GM21515 (cell line): Measurements from ENCODE around the gene GPAM.
A peak's percentile ranks its signal among the peaks of the same experiment; 100 is the strongest.
"Not testable (repeated sequence)": the region's sequence is repeated elsewhere in the genome, so short reads cannot be mapped to it uniquely, and the experiment has no call there.

Experiments used
- ATAC-seq: cut with Tn5 transposase; IDR thresholded peaks from one replicate; pipeline ENCODE4 v1.9.1; 2021; ENCODE audit not compliant: unreplicated experiment

The GPAM gene

DNA sequence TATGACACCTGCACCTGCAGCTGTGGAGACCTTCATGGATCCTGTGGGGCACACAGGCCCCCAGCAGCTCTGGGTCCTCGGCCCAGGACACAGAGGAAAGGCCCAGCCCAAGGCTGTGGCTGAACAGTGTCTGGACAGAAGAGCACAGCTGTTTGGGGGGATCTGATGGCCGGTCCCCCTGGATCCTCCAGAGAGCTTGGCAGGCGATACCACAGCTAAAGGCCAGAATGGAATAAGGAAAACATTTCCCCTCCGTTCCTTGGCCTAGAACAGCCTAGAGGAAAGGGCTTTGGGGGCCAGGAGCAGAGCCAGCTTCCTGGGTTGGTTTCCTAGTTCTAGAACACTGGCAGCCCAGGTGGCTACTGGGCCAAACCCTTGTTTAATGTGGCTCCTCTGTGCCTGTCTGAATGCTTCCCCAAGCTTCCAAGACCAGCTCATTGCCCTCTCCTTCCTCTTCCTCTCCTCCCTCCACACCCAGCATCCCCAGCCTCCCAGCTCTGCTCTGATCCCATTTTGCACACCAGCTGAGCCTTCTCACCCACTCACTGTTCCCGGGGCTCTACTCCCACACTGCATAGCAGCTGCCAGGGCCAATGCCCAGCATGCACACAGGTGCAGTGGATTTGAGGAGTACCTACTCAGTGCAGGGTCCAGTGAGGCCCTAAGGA, 46.9 kb downstream of the GPAM start:
- ATAC-seq: no peak

DNA sequence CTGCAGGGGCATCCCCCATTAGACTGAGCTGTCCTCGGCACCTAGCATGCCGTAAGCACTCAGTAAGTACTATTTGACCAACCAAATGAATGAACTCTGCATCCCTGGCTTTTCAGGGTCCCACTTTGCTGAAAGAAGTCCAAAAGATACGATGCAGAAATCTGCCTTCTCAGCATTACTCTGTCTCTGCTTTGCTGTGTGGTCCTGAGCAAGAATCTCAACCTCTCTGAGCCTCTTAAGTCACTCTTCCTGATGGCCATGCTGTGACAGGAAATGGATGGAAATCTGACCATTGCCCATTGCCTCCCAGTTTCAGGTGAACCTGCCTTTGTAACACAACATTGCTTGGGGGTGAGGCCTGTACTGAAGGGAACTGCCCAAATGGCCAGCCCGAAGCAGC, 48.0 kb downstream of the GPAM start:
- ATAC-seq: no peak

DNA sequence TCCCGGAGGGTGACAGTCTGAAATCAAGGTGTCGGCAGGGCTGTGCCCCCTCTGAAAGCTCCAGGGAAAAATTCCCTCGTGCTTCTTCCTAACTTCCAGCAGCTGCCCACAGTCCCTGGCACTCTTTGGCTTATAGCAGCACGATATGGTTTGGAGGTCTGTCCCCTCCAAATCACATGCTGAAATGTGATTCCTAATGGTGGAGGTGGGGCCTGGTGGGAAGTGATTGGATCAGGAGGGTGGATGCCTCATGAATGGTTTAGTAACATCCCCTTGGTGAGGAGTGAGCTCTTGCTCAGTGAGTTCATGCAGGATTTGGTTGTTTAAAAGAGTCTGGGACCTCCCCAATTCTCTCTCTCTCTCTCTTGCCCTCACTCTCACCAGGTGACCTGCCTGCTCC, 51.1 kb downstream of the GPAM start:
- no peak for ATAC-seq

DNA sequence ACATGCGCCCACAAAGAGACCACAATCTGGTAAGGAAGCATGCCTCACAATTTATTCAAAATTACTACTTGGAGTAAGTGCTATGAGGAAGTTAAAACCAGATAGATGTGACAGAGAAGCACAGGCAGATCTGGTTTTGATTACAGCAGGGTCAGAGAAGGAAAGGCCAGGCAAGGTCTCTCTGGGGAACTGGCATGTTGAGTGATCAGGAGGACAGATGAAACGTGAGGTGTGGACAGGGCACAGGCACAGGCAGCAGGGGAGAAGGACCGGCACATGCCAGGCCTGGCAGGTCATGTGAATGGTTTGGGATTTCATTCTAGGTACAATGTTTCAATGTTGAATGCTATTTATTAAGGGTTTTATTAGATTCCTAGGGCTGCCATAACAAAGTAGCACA, 51.6 kb downstream of the GPAM start:
- ATAC-seq: no peak

DNA sequence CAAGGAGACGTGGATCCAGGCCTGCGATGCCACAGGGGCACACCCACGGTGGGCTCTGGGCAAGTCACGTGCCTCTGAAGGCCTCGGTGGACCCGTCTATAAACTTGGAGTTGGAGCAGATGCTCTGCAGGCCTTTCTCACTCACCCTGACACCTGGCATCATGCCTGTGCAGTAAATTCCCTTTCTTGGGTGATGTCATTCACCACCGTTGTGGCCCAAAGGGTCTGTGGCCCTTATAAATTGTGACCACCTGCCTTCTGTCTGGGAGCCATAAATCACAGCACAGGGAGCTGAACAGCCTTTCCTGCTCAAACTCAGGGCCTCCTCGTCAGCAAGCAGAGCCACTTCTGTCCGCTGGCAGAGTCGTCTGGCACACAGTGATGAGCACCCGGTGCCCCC, 52.2 kb downstream of the GPAM start:
- no peak for ATAC-seq

DNA sequence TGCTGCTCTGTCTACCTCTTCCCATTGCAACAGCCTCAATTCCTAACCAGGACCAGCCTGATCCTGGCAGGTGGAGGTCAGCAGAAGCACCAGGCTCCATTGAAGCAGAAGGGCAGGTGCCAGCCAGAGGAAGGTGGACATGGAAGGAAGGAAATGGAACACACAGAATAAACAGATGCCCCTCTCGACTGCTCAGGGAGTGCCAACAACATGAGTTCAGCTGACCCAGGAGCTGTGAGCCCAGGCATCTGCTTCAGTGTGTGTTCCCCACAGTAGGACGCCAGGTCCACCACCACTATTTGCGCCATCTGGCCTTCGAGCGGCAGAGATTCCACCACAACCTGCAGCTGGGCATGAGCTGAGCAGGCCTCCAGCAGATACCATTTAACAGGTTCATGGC, 56.7 kb downstream of the GPAM start:
- no peak for ATAC-seq

DNA sequence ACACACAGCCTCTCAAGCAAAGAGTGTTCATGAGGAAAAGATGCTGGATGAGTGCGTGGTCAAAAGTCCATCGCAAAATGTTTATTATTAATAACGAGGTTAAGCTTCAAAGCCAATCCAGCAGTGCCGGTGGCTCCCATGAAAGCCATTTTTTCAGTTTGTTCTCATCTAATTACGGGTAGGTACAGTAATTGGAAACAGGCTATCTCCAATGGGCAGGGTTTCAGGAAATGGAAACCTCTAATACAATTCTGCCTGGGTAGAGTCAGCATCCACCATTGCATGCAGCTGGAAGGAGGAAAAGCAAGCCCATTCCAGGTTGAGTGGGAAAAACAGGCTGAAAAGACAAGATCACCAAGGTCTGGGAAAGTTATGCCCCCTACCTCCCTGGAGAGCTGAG, 57.4 kb downstream of the GPAM start:
- ATAC-seq: no peak

DNA sequence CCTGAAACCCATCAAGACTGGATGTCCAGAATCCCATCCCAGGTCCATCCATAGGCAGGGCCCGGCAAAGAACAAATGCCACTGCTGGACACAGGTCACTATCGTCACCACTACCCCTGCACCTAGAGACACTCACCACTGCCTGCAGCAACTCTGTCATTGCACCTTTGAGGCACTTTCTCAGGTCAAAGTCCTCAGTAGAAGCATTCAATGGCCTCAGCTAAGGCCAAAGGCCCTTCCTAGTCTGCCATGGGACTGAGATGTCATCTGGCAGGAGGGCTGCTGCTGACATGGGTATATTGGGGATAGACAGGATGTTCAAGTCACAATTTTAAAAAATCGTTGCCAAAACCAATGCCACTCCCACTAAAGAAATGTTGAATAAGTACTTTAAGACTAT, 58.7 kb downstream of the GPAM start:
- ATAC-seq: no peak

DNA sequence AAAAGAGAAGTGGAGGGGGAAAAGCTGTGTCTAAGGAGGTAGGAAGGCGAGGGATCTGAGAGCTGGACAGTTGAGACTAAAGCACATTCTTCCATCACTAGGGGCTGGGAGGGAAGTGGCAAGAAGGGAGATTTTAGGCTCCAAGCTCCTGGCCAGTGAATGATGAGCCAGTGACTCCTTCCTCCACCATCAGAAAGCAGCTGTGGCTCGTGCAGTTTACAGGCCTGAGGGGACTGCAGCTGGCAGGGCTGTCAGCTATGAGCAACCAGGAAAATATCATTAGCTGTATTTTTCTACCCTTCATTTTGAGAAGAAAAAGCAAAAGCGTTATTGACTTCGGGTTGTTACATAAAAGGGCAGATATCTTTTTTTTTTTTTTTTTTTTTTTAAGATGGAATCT, 60.7 kb downstream of the GPAM start:
- ATAC-seq: no peak

DNA sequence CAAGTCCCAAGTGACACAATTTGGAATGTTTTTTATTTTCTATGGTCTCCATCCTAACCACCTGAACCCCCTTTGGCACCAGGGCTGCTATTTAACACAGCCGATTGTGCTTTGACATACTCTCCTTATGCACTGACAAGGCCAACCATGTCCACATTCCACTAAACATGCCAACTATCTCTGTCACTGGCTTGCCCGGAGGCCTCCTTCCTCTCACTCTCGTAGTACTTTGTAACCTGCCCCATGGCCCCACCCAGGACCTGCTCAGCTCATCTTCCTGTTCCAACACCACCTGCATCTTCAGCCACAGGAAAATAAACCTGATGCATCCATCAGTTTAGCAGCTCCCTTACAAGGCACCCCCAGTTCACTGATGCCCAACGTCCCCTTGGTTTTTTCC, 63.1 kb downstream of the GPAM start:
- no peak for ATAC-seq

DNA sequence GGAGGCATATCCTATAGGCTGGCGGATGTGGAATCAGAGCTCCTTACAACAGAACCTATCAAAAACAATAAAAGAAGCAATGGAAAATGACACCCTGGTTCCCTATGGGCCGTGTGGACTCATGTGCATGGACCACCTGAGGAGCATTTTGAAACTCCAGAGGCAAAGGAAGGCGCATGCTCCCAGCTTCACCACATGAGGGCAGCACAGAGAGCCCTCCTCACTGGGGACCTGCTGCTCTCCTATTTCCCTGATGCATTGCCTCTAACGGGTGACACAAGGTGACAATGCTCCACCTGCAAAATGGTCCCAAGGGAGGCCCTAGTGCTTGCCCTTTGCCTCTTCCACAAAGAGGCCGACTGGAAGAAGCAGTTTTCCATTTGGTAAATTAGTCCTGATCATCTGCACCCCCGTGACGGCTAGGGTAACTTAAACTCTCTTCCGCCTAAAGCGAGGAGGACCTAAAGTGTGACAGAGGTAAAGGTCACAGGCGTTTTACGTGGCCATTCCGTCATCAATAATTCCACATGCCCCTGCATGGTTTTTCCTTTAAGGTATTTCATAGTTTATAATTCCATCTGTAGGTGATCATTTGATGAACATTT, 67.7 kb downstream of the GPAM start:
- peak; percentile 89 for ATAC-seq

DNA sequence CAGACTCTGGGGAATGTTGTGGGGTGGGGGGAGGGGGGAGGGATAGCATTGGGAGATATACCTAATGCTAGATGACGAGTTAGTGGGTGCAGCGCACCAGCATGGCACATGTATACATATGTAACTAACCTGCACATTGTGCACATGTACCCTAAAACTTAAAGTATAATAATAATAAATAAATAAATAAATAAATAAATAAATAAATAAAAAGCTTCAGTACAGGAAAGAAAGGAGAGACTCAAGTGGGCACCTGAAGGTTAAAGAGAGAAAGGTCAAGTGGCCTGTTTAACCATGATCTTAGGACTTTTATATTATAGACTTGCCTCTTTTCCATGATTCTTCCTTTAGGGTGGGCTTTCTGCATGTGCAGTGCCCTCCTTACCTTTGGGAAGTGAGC, 73.8 kb downstream of the GPAM start:
- not testable (repeated sequence) for ATAC-seq
